ENCODE data around the gene CLPX.

GRCh38 chr15:65189102-65189740, 4.1 kb upstream of the CLPX start:
- TF ChIP-seq, protein P1, sequence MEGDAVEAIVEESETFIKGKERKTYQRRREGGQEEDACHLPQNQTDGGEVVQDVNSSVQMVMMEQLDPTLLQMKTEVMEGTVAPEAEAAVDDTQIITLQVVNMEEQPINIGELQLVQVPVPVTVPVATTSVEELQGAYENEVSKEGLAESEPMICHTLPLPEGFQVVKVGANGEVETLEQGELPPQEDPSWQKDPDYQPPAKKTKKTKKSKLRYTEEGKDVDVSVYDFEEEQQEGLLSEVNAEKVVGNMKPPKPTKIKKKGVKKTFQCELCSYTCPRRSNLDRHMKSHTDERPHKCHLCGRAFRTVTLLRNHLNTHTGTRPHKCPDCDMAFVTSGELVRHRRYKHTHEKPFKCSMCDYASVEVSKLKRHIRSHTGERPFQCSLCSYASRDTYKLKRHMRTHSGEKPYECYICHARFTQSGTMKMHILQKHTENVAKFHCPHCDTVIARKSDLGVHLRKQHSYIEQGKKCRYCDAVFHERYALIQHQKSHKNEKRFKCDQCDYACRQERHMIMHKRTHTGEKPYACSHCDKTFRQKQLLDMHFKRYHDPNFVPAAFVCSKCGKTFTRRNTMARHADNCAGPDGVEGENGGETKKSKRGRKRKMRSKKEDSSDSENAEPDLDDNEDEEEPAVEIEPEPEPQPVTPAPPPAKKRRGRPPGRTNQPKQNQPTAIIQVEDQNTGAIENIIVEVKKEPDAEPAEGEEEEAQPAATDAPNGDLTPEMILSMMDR (IDR thresholded peaks at IDR 0.05), result peak; percentile 25 to 77 (median 72)
- no peak for TF ChIP-seq POLR2AphosphoS5 (IDR thresholded peaks at IDR 0.05; ENCODE audit: insufficient read depth in 1 of 2, low read depth in 1 of 2)
- TF ChIP-seq POLR2A (IDR thresholded peaks at IDR 0.05), result no peak
